ENCODE results near the gene GRIN3B.

- TF ChIP-seq CHD1 (IDR thresholded peaks at IDR 0.05; ENCODE audit: low read depth, low read length) (no peak), BHLHE40 (IDR thresholded peaks at IDR 0.05; ENCODE audit: low read depth, low read length) (no peak), CTCF (conservative IDR thresholded peaks at IDR 0.05; ENCODE audit: low read depth, low read length) (no peak)
Observed at GRCh38 chr19:1004204-1004802, 4.1 kb downstream of the GRIN3B start.

Measured in IMR-90 (cell line).